Retinal pigment epithelial cell (primary cell): ENCODE data around the gene SAMD14.
A peak's percentile ranks its signal among the peaks of the same experiment; 100 is the strongest.

Experiments
- DNase-seq: peaks from one replicate; pipeline ENCODE4 v3.0.0-alpha.2; 2010; ENCODE audit warnings: low read depth
- H3K4me3 ChIP-seq: 2 replicates; pipeline ENCODE4 v1.5.1; 2011; ENCODE audit warnings: mild to moderate bottlenecking, low read length, control low read depth, moderate library complexity
- TF ChIP-seq, protein P1 (sequence below): conservative IDR thresholded peaks from 2 replicates; pipeline ENCODE4 v1.5.1; 2011; ENCODE audit warnings: low read depth, low read length, control low read depth, inconsistent platforms

SAMD14 gene

GRCh38 chr17:50120475-50121253 lies 9.3 kb downstream of the SAMD14 start:
- DNase-seq = no peak
- TF ChIP-seq, protein P1, sequence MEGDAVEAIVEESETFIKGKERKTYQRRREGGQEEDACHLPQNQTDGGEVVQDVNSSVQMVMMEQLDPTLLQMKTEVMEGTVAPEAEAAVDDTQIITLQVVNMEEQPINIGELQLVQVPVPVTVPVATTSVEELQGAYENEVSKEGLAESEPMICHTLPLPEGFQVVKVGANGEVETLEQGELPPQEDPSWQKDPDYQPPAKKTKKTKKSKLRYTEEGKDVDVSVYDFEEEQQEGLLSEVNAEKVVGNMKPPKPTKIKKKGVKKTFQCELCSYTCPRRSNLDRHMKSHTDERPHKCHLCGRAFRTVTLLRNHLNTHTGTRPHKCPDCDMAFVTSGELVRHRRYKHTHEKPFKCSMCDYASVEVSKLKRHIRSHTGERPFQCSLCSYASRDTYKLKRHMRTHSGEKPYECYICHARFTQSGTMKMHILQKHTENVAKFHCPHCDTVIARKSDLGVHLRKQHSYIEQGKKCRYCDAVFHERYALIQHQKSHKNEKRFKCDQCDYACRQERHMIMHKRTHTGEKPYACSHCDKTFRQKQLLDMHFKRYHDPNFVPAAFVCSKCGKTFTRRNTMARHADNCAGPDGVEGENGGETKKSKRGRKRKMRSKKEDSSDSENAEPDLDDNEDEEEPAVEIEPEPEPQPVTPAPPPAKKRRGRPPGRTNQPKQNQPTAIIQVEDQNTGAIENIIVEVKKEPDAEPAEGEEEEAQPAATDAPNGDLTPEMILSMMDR = no peak
- H3K4me3 ChIP-seq = no peak overlapping the region

DNA sequence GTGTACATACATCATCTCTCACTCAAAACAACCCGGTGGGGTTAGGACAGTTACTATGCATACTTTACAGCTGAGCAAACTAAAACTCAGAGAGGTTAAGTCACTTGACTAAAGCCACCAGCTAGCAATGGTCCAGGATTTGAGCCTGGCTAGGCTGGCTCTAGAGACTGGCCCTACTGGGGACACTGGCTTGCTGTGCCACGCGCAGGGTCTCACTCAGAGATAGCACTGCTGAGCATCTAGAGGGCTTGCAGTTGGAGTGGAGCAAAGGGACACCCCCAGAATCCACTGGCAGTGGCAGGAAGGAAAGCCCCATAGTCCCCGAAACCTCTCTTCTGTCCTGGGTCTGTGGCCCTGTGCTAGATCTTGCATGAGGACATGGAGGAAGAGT lies 11.1 kb downstream of the SAMD14 start:
- H3K4me3 ChIP-seq = no peak overlapping the region
- TF ChIP-seq, protein P1 = no peak
- DNase-seq = no peak

DNA sequence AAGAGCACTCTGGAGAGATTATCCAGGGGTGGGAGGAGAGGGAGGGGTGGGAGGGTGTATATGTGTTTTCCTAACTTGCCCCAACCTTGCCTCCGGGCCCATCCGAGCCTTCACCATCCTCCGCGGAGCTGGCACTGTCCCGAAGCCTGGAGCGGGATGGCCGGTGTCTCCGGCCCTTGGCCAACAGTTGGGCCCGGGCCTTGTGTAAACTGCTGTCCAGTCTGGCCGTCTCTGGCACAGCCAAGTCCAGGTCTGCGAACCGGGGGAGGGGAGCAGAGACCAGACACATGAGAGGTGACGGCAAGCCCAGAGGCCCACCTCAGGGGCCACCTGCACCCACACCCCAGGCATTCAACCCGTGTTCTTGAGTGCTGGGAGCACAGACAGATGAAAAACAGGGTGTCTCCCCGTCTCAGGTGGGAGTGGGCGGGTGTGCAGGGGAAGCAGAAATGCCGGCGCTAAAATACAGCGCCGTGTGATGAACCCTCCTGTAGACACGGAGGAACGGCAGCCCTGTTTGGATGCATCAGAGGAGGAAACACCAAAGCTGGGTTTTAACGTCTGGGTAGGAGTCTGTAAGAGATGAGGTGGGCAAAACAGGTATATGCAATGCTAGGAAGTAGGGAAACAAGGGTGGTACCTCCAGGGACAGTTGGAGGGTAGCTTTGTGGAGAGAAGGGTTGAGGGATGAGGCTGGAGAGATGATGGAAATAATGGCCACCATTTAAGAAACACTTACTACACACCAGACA lies 11.7 kb downstream of the SAMD14 start:
- no peak overlapping the region for H3K4me3 ChIP-seq
- DNase-seq = no peak
- TF ChIP-seq, protein P1 = no peak

- DNase-seq = no peak
- H3K4me3 ChIP-seq = no peak overlapping the region
- TF ChIP-seq, protein P1 = peak; percentile 68
These were observed 12.5 kb downstream of the SAMD14 start for GRCh38 chr17:50117202-50118051.

DNA sequence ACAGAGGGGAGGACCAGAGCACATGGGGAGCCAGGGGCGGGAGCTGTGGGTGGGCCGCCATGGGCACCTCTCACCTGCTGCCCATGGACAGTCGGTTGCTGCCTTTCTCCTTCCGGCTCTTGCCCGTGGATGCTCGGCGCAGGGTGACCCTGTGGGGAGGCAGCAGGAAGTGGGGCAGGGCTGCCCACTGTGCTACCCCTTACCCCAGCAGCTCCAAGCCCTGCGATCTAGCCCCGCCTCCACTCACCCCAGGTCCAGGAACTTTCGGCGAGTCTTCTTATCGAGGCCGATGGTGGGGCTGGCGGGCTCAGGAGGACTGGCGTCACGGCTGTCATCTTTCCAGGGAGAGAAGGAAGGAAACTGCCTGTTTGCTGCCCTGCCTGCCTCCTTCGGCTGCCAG lies 14.2 kb downstream of the SAMD14 start:
- TF ChIP-seq, protein P1 = no peak

DNA sequence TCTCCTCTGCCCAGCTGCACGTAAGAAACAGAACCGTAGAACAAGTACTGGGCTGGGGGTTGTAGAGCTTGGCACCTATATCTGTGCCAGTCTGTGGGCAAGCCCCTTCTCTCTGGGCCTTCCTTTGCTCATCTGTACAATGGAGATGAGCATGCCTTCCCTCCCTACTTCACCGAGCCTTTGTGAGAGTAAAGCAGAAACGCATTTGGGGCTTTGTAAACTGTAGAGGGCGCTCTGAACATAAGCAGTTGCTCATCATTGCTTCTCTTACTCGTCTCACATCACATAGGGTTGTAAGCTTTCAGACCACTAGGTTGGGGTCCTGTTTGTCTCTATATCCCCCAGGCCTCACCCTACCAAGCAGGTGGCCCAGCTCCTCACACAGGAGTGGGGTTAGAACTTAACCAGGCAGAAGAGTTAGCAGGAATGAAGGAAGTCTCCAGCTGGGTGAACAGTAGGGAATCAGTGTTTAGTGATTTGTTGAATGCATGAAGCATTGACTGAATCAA lies 15.1 kb downstream of the SAMD14 start:
- TF ChIP-seq, protein P1 = peak; percentile 85
- DNase-seq = no peak
- H3K4me3 ChIP-seq = no peak overlapping the region

More for the DNA sequence above, 14.2 kb downstream of the SAMD14 start:
- no peak for DNase-seq
- H3K4me3 ChIP-seq = no peak overlapping the region
